ENCODE results near the gene ZNF653.

ZNF653 gene

GRCh38 chr19:11505504-11506100, at the start of gene ZNF653:
Gene ZNF653 (minus strand): TSS chr19:11505839. CDS start chr19:11505786, 53 bp downstream.
- peak; percentile 89 to 94 (median 90) for DNase-seq (ENCODE audit: low read depth in 3 of 3)

DNA sequence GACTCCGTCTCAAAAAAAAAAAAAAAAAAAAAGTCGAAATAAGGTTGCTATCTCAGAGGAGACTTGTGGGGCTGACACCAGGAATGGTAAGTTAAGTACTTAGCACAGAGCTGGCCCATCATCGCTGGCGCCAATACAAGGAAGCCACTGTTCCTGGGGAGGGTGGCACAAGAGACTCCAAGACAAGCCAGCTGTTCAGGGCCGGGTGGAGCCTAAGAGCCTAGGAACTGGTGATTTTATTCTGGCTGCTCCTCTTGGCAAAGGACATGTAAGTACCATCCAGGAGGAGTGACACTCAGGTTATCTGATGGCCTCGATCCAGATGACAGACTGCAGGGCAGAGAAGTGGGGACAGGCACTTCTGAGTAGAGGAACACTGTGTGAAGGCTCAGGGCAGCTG, 49.6 kb upstream of the ZNF653 start:
- no peak for DNase-seq (ENCODE audit: low read depth in 3 of 3)

- no peak for DNase-seq (ENCODE audit: low read depth in 3 of 3)
These were observed 48.5 kb upstream of the ZNF653 start for GRCh38 chr19:11554160-11554559.

GRCh38 chr19:11552666-11553372, 47.2 kb upstream of the ZNF653 start:
- no peak for DNase-seq (ENCODE audit: low read depth in 3 of 3)

DNA sequence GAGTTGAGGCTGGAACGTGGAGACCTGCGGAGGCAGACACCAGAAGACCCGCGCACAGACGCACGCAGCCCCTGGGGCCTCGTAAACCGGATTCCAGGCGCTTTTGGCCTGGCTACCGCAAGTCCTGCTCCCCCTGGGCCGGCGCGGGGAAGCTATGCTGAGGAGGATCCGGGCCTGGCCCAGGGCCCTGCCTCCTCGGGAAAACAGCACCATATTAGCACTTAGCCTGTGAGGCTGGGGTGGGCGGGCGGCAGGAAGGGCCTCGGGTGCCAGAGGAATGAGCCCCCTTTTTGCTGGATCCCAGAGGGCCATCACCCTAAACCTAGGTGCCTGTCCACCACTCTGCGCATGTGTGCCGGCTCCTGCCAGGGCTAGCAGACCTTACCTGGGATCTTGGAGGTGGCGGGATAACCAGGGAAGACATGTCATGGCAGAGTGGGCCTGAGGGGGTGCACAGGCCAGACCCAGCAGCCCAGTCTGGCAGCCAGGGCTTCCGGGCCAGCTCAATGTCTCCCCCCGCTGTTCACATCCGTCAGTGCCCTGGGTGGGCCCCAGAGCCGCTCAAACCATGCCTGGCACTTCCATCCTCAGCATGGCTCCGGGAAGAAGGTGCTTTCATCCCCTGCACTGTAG, 46.1 kb upstream of the ZNF653 start:
- no peak for DNase-seq (ENCODE audit: low read depth in 3 of 3)

- DNase-seq (ENCODE audit: low read depth in 3 of 3): no peak
These were observed 44.6 kb upstream of the ZNF653 start for GRCh38 chr19:11550265-11550664.

- DNase-seq (ENCODE audit: low read depth in 3 of 3): no peak
These were observed 43.8 kb upstream of the ZNF653 start for GRCh38 chr19:11549386-11549953.

- no peak for DNase-seq (ENCODE audit: low read depth in 3 of 3)
These were observed 42.5 kb upstream of the ZNF653 start for GRCh38 chr19:11547929-11548700.

- no peak for DNase-seq (ENCODE audit: low read depth in 3 of 3)
These were observed 35.6 kb upstream of the ZNF653 start for GRCh38 chr19:11541238-11541637.

- DNase-seq (ENCODE audit: low read depth in 3 of 3): no peak
These were observed 35.0 kb upstream of the ZNF653 start for GRCh38 chr19:11540645-11541044.

GRCh38 chr19:11539495-11540365, 34.1 kb upstream of the ZNF653 start:
- no peak for DNase-seq (ENCODE audit: low read depth in 3 of 3)

- no peak for DNase-seq (ENCODE audit: low read depth in 3 of 3)
These were observed 32.8 kb upstream of the ZNF653 start, which contains the start of gene CNN1 for GRCh38 chr19:11538232-11539036. Gene CNN1 (plus strand): TSS chr19:11538851. CDS start chr19:11538928, 77 bp downstream.

DNA sequence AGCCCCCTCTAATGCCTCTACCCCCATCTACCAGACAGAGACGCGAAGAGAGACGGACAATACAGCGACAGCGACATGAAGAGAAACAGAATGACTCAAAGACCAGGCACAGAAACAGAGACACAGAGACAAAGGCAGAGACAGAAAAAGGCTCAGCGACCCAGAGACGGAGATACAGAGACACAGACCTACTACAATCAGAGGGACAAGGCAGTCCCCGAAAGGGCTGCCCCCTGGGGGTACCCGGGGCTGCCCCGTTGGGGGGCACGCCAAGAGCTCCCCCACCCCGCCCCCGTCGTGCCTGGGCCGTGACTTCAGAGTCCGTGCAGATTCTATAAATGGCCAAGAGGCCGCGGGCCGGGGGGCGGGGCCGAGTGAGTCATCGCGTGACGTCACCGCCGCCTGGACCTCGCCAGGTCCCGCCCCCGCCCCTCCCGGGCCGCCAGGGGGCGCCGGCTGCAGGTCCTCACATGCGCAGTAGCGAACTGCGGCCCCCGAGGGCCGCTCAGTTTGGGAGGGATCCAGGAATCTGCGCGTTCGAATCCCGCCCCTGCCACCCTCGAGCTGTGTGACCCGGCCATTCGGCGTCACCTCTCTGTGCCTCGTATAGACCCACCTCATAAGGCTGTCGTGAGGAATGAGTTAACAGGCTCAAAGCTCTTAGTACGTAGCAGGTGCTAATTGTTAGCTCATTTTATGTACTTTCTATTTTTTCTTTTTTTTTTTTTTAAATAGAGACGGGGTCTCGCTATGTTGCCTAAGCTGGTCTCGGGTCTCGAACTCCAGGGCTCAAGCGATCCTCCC, 30.4 kb upstream of the ZNF653 start:
- DNase-seq (ENCODE audit: low read depth in 3 of 3): peak; percentile 79 to 84 (median 84)

DNA sequence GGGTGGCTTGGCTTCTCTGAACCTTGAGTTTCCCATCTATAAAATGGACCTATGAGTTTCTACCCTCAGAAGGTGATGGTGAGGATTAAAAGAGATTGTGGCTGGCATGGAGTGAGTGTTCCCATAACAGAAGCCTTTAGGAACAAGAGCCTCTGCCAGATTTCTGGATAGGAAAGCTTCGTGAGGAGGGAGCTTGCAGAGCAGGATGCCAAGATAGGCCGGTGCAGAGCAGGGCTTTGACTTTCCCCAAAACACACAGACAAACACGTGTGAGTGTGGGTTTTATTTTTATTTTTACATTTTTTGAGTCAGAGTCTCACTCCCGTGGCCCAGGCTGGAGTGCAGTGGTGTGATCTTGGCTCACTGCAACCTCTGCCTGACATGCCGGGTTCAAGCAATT, 29.3 kb upstream of the ZNF653 start:
- DNase-seq (ENCODE audit: low read depth in 3 of 3): no peak

DNA sequence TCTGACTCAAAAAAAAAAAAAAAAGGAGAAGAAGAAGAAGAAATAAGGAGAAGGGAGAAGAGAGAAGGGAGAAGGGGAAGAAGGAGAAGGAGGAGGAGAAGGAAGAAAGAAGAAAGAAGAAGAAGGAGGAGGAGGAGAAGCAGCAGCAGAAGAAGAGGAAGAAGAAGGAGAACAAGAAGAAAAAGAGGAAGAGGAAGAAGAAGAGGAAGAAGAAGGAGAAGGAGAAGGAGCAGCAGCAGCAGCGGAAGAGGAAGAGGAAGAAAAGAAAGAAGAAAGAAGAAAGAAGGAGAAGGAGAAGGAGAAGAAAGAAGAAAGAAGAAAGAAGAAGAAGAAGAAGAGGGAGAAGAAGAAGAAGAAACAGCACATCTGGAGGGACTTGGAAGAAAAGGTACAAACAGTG, 28.9 kb upstream of the ZNF653 start:
- DNase-seq (ENCODE audit: low read depth in 3 of 3): no peak

GRCh38 chr19:11530432-11530831, 24.8 kb upstream of the ZNF653 start:
- peak; percentile 31 to 54 (median 41) for DNase-seq (ENCODE audit: low read depth in 3 of 3)

- DNase-seq (ENCODE audit: low read depth in 3 of 3): peak; percentile 88 to 92 (median 91)
These were observed 23.1 kb upstream of the ZNF653 start, which contains the start of gene ECSIT for GRCh38 chr19:11528551-11529341. Gene ECSIT (minus strand): TSS chr19:11529134. CDS start chr19:11519170, 9,964 bp downstream.

GRCh38 chr19:11519138-11519537, 13.5 kb upstream of the ZNF653 start:
- no peak for DNase-seq (ENCODE audit: low read depth in 3 of 3)
